ENCODE data around the gene ZNF296. TPM values are rescaled to one million over a fixed set of nuclear protein-coding genes. Genes with fewer than 3 reads are reported as not detected.

The ZNF296 gene
- total RNA-seq, 1 donor from 2014 or later = 0.12 TPM

DNA sequence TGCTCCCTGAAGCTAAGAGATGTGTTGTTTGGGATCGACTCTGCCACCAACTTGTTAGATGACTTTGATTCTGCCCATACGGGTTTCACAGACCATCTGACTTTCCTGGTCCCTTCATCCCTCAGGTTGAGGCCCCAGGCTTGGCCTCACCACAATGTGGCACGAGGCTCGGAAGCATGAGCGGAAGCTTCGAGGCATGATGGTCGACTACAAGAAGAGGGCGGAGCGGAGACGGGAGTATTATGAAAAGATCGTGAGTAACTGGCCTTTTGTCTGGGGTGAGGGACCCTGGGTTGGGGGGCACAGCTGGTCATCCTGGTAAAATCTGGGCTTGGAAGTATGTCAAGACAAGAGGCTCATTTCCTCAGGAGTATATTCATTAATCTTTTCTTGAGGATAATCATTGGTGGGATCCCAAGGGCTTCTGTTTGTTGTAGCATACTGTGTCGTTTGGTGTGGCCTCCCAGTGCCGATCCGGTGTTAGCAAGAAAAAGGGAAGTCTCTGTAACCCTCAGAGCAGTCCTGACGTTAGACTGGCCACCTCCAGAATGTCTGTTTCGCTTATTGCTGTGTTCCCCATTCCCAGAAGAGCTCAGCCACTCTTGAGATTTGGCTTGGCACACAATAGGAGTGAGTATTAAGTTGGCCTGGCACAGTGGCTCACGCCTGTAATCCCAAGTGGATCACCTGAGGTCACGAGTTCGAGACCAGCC, 36.1 kb downstream of the ZNF296 start:
- Mint-ChIP-seq H3K27me3 (ENCODE audit: low read depth) (no peaks in the 10 kb centered on the region), H3K27ac (ENCODE audit: unreplicated experiment) (no peak overlapping the region), H3K9me3 (ENCODE audit: low read depth) (no peaks in the 10 kb centered on the region), H3K4me3 (ENCODE audit: unreplicated experiment) (peak overlapping the region; percentile 95), H3K36me3 (ENCODE audit: low read depth) (peaks cover 13% of the 10 kb centered on the region), H3K4me1 (ENCODE audit: low read depth) (peaks cover 30% of the 10 kb centered on the region)
- TF ChIP-seq, protein P1, sequence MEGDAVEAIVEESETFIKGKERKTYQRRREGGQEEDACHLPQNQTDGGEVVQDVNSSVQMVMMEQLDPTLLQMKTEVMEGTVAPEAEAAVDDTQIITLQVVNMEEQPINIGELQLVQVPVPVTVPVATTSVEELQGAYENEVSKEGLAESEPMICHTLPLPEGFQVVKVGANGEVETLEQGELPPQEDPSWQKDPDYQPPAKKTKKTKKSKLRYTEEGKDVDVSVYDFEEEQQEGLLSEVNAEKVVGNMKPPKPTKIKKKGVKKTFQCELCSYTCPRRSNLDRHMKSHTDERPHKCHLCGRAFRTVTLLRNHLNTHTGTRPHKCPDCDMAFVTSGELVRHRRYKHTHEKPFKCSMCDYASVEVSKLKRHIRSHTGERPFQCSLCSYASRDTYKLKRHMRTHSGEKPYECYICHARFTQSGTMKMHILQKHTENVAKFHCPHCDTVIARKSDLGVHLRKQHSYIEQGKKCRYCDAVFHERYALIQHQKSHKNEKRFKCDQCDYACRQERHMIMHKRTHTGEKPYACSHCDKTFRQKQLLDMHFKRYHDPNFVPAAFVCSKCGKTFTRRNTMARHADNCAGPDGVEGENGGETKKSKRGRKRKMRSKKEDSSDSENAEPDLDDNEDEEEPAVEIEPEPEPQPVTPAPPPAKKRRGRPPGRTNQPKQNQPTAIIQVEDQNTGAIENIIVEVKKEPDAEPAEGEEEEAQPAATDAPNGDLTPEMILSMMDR (IDR thresholded peaks at IDR 0.05) = no peak
- no peak for DNase-seq (ENCODE audit: low spot score)

DNA sequence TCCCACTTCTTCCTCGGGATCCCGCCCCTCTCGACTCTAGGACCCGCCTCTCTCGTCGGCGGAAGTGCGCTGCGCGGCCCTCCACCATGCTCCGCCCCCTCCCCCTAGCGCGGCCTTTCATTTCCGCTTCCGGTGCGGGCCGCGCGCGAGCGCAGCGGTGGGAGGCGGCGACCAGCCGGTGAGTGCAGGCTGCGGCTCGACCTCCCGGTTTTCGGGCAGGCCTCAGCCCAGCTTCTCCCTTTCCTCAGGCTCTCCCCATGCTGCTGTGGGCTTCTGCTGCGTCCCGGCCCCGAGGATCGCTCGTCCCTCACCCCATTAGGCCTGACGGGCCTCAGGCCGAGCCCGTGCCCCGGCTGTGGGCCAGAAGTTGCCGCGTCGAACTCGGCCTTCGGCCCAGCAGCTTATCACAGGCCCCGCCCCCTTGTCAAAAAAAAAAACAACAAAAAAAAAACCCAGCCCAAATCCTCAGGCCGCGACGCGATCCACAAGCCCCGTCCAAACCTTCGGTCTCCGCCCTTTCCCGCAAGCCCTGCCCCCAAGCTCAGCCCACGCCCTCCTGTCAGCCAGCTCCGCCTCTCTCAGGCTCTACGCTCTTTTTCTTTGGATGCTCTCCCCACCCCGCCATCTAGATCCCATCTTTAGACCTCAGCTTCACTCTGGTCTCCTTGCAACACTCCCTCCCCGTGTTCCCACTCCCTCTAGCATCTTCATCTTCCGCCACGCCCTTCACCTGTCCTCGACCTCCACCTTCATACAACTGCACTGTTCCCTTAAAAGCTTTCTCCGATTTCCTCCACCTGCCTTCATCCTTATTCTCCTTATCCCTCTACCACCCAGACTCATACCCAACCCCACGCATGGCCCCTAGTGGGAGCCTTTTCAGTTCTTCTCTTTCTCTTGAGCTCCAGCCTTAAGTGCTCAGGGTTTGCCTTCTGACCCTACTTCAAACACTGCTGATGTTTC, 37.1 kb downstream of the ZNF296 start, which contains the start of gene CLASRP:
CLASRP (plus strand) TSS at position 115 of the 963 bp plus-strand sequence. CDS start 1,168 bp downstream, outside the sequence.
- no peaks in the 10 kb centered on the region for H3K9me3 Mint-ChIP-seq (ENCODE audit: low read depth)
- TF ChIP-seq, protein P1 (IDR thresholded peaks at IDR 0.05) = no peak
- DNase-seq (ENCODE audit: low spot score) = no peak
- peak within 1 kb of the TSS; percentile 95 for H3K4me3 Mint-ChIP-seq (ENCODE audit: unreplicated experiment)
- peaks cover 13% of the 10 kb centered on the region for H3K36me3 Mint-ChIP-seq (ENCODE audit: low read depth)
- peak within 1 kb of the TSS; percentile 96 for H3K27ac Mint-ChIP-seq (ENCODE audit: unreplicated experiment)
- H3K27me3 Mint-ChIP-seq (ENCODE audit: low read depth) = no peaks in the 10 kb centered on the region
- H3K4me1 Mint-ChIP-seq (ENCODE audit: low read depth) = peaks cover 30% of the 10 kb centered on the region

DNA sequence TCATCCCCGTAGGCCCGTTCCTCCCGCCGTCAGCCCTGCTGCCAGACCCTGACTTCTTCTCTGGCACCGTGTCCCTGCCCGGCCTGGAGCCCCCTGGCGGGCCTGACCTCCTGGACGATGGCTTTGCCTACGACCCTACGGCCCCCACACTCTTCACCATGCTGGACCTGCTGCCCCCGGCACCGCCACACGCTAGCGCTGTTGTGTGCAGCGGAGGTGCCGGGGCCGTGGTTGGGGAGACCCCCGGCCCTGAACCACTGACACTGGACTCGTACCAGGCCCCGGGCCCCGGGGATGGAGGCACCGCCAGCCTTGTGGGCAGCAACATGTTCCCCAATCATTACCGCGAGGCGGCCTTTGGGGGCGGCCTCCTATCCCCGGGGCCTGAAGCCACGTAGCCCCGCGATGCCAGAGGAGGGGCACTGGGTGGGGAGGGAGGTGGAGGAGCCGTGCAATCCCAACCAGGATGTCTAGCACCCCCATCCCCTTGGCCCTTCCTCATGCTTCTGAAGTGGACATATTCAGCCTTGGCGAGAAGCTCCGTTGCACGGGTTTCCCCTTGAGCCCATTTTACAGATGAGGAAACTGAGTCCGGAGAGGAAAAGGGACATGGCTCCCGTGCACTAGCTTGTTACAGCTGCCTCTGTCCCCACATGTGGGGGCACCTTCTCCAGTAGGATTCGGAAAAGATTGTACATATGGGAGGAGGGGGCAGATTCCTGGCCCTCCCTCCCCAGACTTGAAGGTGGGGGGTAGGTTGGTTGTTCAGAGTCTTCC, 38.7 kb downstream of the ZNF296 start:
- TF ChIP-seq, protein P1 (IDR thresholded peaks at IDR 0.05) = no peak
- H3K9me3 Mint-ChIP-seq (ENCODE audit: low read depth) = no peaks in the 10 kb centered on the region
- peak overlapping the region; percentile 27 for H3K27ac Mint-ChIP-seq (ENCODE audit: unreplicated experiment)
- peak overlapping the region; percentile 40 for H3K4me3 Mint-ChIP-seq (ENCODE audit: unreplicated experiment)
- H3K27me3 Mint-ChIP-seq (ENCODE audit: low read depth) = no peaks in the 10 kb centered on the region
- no peak for DNase-seq (ENCODE audit: low spot score)
- H3K4me1 Mint-ChIP-seq (ENCODE audit: low read depth) = peaks cover 30% of the 10 kb centered on the region
- peaks cover 17% of the 10 kb centered on the region for H3K36me3 Mint-ChIP-seq (ENCODE audit: low read depth)

DNA sequence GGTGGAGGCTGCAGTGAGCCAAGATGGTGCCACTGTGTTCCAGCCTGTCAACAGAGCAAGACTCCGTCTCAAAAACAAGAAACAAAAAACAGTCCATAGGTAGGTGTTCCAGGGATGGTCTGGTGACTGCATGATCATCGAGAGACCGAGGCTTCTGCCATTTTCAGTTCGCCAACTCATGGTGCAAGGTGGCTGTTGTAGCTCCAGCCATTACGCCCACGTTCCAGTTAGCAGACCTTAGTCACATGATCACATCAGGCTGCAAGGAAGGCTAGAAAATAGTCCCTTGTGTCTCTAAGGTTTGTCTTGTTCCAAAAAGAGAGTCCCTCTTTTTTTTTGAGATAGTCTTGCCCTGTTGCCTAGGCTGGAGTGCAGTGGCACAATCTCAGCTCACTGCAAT, 40.5 kb downstream of the ZNF296 start:
- H3K27ac Mint-ChIP-seq (ENCODE audit: unreplicated experiment) = no peak overlapping the region
- no peaks in the 10 kb centered on the region for H3K27me3 Mint-ChIP-seq (ENCODE audit: low read depth)
- peaks cover 10% of the 10 kb centered on the region for H3K36me3 Mint-ChIP-seq (ENCODE audit: low read depth)
- no peak for DNase-seq (ENCODE audit: low spot score)
- H3K4me3 Mint-ChIP-seq (ENCODE audit: unreplicated experiment) = no peak overlapping the region
- H3K9me3 Mint-ChIP-seq (ENCODE audit: low read depth) = no peaks in the 10 kb centered on the region
- TF ChIP-seq, protein P1 (IDR thresholded peaks at IDR 0.05) = no peak
- H3K4me1 Mint-ChIP-seq (ENCODE audit: low read depth) = peaks cover 18% of the 10 kb centered on the region

Measured in chondrocyte (in vitro differentiated cells).